Urinary bladder (tissue), 4 donors: ENCODE data around the gene GABRA6. TPM values are rescaled to one million over a fixed set of nuclear protein-coding genes. Genes with fewer than 3 reads are reported as not detected.

ENCODE experiments used
- DNase-seq: peaks from one replicate; pipeline ENCODE4 v3.0.0-alpha.2; 2015; ENCODE audit errors: extremely low spot score
- H3K27ac ChIP-seq: one replicate; pipeline ENCODE4 v1.5.1; 2013; ENCODE audit warnings: low read depth, mild to moderate bottlenecking, moderate library complexity
- H3K36me3 ChIP-seq: one replicate; pipeline ENCODE4 v1.6.1; 2013; ENCODE audit warnings: mild to moderate bottlenecking, moderate library complexity; ENCODE audit not compliant: insufficient read depth
- H3K4me1 ChIP-seq: one replicate; pipeline ENCODE4 v1.6.1; 2013; ENCODE audit warnings: mild to moderate bottlenecking, moderate library complexity; ENCODE audit not compliant: insufficient read depth
- H3K4me3 ChIP-seq: one replicate; pipeline ENCODE4 v1.5.1; 2013; ENCODE audit warnings: low read depth, low read length
- WGBS: extraction: QIAGEN DNeasy Blood & Tissue Kit; methylation state at CpG from one replicate; pipeline ENCODE4 v1.1.7; 2013; 5-methylcytosine and 5-hydroxymethylcytosine counted together
- polyA plus RNA-seq: library from polyadenylated mRNA; stranded (reverse); fragments of 200-250 nt; gene quantifications from one replicate; pipeline ENCODE4 v1.2.3, GENCODE V29; 2013
- total RNA-seq: library from RNA; depleted of rRNA; stranded (reverse); fragments of >200 nt; gene quantifications from one replicate; pipeline ENCODE4 v1.2.3, GENCODE V29; 2014
- donor health status: healthy with polysubstance abuse.
- donor health status: healthy.

The GABRA6 gene
- total and polyA plus RNA-seq, 2 donors = not detected

- Histone ChIP-seq H3K36me3 (no peaks in the 10 kb centered on the region), H3K4me1 (no peaks in the 10 kb centered on the region), H3K4me3 (no peak overlapping the region), H3K27ac (no peak overlapping the region)
- WGBS = 48% methylated on average over 1 of the region's 1 CpG
- DNase-seq = no peak
Observed at GRCh38 chr5:161707382-161707781, 21.9 kb downstream of the GABRA6 start.

GRCh38 chr5:161709239-161709638 lies 23.7 kb downstream of the GABRA6 start:
- 84% methylated on average over 5 of the region's 5 CpGs for WGBS
- H3K36me3 ChIP-seq = no peaks in the 10 kb centered on the region

GRCh38 chr5:161713042-161713441 lies 27.5 kb downstream of the GABRA6 start:
- Histone ChIP-seq H3K27ac (no peak overlapping the region), H3K4me3 (no peak overlapping the region), H3K4me1 (no peaks in the 10 kb centered on the region), H3K36me3 (no peaks in the 10 kb centered on the region)
- WGBS = 58% methylated on average over 2 of the region's 2 CpGs
- DNase-seq = no peak

More at GRCh38 chr5:161709239-161709638, 23.7 kb downstream of the GABRA6 start:
- H3K4me1 ChIP-seq = no peaks in the 10 kb centered on the region
- no peak overlapping the region for H3K4me3 ChIP-seq
- no peak for DNase-seq
- H3K27ac ChIP-seq = no peak overlapping the region

- WGBS = 92% methylated on average over 1 of the region's 1 CpG
Observed at GRCh38 chr5:161719157-161719556, 33.6 kb downstream of the GABRA6 start.

GRCh38 chr5:161720460-161720859 lies 34.9 kb downstream of the GABRA6 start:
- no peak for DNase-seq

More at GRCh38 chr5:161719157-161719556, 33.6 kb downstream of the GABRA6 start:
- Histone ChIP-seq H3K4me1 (no peaks in the 10 kb centered on the region), H3K27ac (no peak overlapping the region), H3K36me3 (no peaks in the 10 kb centered on the region), H3K4me3 (no peak overlapping the region)
- DNase-seq = no peak

GRCh38 chr5:161734741-161735140 lies 49.2 kb downstream of the GABRA6 start:
- no peak overlapping the region for H3K27ac ChIP-seq
- WGBS = 84% methylated on average over 1 of the region's 1 CpG
- no peak for DNase-seq
- no peaks in the 10 kb centered on the region for H3K4me1 ChIP-seq
- no peaks in the 10 kb centered on the region for H3K36me3 ChIP-seq
- no peak overlapping the region for H3K4me3 ChIP-seq

More at GRCh38 chr5:161720460-161720859, 34.9 kb downstream of the GABRA6 start:
- no peaks in the 10 kb centered on the region for H3K36me3 ChIP-seq
- no peaks in the 10 kb centered on the region for H3K4me1 ChIP-seq
- H3K27ac ChIP-seq = no peak overlapping the region
- H3K4me3 ChIP-seq = no peak overlapping the region

GRCh38 chr5:161740433-161740832 lies 54.9 kb downstream of the GABRA6 start:
- 88% methylated on average over 1 of the region's 1 CpG for WGBS
- no peak overlapping the region for H3K27ac ChIP-seq
- H3K36me3 ChIP-seq = no peaks in the 10 kb centered on the region
- DNase-seq = no peak
- H3K4me3 ChIP-seq = no peak overlapping the region
- H3K4me1 ChIP-seq = no peaks in the 10 kb centered on the region

- H3K36me3 ChIP-seq = no peaks in the 10 kb centered on the region
- H3K27ac ChIP-seq = no peak overlapping the region
- H3K4me1 ChIP-seq = no peaks in the 10 kb centered on the region
- no peak for DNase-seq
- 87% methylated on average over 2 of the region's 2 CpGs for WGBS
- H3K4me3 ChIP-seq = no peak overlapping the region
Observed at GRCh38 chr5:161744276-161744675, 58.8 kb downstream of the GABRA6 start.

- no peak overlapping the region for H3K27ac ChIP-seq
- DNase-seq = no peak
- H3K4me1 ChIP-seq = no peaks in the 10 kb centered on the region
- H3K36me3 ChIP-seq = no peaks in the 10 kb centered on the region
- WGBS = 47% methylated on average over 3 of the region's 3 CpGs
- H3K4me3 ChIP-seq = no peak overlapping the region
Observed at GRCh38 chr5:161745392-161745791, 59.9 kb downstream of the GABRA6 start.

GRCh38 chr5:161751265-161751664 lies 65.7 kb downstream of the GABRA6 start:
- Histone ChIP-seq H3K36me3 (no peaks in the 10 kb centered on the region), H3K27ac (no peak overlapping the region), H3K4me3 (no peak overlapping the region), H3K4me1 (no peaks in the 10 kb centered on the region)
- DNase-seq = no peak
- 85% methylated on average over 10 of the region's 10 CpGs for WGBS

Other genes starting within 250 kb of the GABRA6 start
- gene GABRB2, start 139.0 kb upstream of the GABRA6 start, total RNA-seq = 1.6 TPM
- gene GABRB2, start 139.0 kb upstream of the GABRA6 start, polyA plus RNA-seq = 0.19 TPM
- gene GABRA1, start 162.4 kb downstream of the GABRA6 start, total RNA-seq = 0.21 TPM
- 0.08 TPM for gene GABRA1, start 162.4 kb downstream of the GABRA6 start, polyA plus RNA-seq